ENCODE measurements around the gene LRRC61.

LRRC61 gene

DNA sequence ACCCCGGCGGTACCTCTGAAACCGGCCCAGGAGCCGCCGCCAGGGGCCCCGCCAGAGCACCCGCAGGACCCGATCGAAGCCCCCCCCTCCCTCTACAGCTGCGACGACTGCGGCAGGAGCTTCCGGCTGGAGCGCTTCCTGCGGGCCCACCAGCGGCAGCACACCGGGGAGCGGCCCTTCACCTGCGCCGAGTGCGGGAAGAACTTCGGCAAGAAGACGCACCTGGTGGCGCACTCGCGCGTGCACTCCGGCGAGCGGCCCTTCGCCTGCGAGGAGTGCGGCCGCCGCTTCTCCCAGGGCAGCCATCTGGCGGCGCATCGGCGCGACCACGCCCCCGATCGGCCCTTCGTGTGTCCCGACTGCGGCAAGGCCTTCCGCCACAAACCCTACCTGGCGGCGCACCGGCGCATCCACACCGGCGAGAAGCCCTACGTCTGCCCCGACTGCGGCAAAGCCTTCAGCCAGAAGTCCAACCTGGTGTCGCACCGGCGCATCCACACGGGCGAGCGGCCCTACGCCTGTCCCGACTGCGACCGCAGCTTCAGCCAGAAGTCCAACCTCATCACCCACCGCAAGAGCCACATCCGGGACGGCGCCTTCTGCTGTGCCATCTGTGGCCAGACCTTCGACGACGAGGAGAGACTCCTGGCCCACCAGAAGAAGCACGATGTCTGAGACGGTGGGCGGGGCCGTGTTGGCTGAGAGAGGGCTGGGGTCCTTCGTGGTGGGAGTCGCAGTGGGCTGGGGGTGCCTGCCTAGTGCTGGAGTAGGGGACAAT is 49.3 kb downstream of the LRRC61 start:
- DNase-seq = no peak

DNA sequence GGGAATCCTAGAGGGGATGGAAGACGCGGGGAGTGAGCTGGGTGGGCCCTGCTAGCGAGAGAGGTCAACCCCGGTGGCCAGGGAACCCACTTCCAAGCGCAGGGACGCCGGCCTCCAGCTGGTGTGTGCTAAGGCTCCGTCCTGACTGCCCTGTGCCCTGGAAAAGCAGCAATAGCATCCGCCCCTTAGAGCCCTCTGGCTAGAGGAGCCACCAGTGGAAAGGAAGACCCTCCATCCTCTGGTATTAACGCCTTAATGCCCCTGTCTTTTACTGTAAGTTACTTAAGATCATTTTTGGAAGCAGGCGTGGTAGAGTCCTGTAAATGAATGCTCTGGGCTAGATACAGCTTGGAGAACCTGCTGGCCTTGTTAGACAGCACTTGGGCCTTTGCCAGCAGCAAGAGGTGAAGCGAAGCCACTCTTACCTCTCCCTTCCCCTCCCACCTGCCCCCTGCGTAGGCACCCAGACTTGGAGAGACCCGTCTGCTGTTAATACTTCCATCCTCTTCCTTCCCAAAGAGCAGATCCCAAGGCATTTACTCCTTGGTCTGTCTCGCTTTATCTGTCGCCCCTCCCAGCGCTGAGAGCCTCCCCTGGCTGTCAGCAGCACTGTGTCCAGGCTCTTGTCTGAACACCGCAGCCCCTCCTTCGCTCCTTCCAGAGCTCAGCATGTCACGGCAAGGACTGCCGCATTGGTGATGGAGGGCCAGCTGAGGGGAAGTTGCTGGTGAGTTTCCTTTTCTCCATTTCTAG is 50.1 kb downstream of the LRRC61 start:
- DNase-seq = peak in 1 of 2 experiments; percentile 39

DNA sequence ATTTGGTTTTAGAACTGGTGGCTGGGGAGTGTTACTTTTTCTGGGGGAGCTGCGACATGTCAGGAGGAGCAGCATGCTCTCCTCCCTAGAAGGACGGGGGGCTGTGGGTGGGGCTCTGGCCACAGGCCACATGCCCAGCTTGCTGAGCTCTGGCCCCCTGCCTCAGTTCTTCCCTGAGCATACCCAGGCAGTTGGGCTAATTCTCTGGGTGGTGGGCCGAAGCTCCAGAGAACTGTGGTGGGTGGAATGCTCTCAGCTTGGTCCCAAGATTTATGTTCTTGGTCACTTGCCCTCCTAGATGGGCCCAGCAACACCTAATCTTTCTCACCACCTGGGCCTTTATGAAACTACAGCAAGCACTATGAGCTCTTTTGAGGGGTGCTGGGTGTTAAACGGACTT is 50.9 kb downstream of the LRRC61 start:
- no peak for DNase-seq

DNA sequence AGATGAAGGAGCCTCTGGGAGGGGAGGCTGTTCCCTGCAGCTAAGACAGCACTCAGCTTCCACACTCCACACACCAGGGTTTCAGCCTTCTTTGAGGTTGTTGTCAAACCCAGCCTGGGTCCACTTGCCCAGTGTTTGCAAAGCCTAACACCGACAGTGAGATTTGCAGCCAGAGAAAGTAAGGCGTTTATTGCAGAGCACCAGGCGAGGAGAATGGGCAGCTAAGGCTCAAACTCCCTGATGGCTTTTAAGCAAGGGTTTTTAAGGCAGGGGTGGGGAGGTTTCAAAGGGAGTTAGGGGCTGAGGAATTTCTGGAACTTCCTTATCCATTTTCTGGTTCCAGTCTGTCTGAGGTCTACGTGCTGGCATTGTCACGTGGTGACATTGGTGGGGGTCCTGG is 51.3 kb downstream of the LRRC61 start:
- no peak for DNase-seq

DNA sequence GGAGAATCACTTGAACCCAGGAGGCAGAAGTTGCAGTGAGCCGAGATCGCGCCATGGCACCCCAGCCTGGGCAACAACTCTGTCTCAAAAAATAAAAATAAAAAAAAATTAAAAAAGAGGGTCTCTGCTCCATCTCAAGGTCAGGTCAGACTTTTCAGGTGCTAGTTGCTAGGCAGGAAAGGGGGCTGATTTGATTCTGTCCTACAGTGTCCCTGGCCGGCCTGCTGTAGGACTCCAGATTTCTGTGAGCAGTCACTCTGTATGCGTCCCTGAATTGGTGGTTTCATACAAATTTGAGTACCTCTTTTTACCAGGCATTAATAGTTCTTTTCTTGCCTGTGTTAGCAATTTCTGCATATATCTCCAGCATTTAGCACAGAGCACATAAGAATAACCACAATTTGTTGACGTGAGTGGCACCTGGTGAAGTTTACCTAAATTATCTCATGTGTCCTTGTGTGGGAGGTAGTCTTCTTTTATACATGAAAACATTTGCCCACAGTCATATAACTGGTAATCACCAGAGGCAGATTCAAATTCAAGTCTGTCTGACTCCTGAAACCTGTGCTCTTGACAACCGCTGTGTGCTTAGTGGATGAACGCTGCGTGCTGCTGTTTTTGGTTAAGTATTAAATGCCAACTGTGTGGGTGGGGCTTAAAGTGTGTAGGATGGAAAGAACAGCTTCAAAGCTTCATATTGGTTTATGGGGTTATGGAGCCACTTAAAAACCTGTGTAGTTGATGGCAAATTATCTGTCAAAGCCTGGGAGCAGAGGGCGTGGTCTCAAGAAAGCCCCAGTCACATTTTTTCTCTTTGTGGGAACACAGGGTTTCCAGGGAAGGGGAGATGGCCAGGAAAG is 52.7 kb downstream of the LRRC61 start:
- peak in 1 of 2 experiments; percentile 50 for DNase-seq

DNA sequence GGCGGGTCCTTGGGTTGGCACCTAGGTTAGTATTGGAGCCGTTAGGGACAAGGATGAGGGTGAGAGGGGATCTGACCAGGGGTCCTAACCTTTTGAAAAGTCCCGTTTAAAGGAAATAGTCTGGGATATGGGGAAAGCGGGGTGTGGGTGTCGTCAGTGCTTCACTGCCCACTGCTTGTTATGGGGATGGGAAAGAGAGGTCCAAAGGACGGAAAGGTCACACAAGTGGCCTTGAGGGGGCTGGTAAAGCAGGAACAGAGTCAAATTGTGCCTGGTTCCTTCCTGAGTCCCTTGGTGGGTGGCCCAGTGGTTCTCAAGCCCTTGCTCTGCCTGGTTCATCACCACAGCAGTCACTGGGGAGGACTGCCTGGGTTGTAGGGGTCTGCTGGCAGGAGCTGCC is 53.4 kb downstream of the LRRC61 start:
- DNase-seq = no peak

DNA sequence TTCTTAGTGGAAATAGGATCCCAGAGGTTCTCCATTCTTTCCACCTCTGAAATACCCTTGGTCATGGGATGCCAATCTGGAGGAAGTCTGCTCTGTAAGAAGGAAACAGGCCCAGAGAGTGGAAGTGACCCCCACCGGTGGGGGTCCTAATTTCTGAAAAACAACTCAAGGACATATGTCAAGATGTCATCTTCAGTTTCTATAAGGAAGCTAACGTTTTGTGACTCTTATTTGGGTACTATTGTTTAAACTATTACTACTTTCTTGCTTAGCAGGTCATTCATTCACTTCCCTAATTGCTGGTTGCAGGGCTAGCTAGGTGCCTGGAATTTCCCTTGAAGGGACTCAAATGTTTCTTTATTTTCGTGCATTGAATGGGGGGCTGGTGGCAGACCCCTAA is 54.0 kb downstream of the LRRC61 start:
- no peak for DNase-seq

DNA sequence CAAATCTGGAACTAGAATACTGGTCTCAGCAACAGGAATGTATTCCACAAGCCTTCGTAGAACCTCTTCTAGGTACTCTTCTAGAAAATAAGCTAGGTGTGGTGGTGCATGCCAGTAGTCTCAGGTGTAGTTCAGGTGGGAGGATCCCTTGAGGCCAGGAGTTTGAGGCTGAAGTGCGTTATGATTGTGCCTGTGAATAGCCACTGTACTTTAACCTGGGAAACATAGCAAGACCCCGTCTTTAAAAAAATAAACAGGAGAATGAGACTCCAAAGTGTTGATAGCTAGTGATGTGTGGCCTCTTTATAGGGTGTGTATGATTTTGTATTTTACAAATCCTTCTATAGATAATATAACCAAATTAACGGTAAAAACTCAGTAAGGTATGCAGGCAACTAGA is 54.5 kb downstream of the LRRC61 start:
- peak in 1 of 2 experiments; percentile 30 for DNase-seq

DNA sequence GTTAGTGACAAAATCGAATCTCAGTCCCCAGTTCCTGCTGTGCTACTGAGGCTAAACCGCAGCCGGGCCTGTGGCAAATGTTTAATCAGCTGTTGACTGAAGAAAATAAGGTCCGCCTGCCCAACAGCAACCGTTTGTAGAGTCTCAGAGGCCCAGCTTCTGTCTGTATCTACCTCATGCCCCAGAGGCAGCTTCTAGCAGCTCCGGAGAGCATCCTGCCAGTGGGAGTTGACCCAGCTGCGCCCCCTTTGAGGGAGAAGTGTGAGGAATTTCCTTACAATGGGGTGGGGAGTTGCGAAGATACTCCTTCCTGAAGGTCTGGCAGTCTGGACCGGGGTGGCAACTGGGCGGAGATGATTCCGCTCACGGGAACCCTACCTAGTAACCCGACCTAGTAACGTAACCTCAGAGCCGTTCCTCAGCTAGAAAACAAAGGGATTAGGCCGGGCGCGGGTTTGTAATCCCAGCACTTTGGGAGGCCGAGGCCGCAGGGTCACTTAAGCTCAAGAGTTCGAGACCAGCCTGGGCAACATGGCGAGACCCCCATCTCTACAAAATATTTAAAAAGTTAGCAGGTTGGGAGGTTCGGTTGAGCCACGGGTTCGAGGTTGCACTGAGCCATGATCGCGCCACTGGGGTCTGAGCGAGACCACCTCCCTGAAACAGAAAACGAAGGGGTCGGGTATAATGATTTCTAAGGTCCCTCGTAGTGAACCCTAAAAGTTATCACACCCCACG is 55.1 kb downstream of the LRRC61 start:
- peak; percentile 82 to 90 for DNase-seq

DNA sequence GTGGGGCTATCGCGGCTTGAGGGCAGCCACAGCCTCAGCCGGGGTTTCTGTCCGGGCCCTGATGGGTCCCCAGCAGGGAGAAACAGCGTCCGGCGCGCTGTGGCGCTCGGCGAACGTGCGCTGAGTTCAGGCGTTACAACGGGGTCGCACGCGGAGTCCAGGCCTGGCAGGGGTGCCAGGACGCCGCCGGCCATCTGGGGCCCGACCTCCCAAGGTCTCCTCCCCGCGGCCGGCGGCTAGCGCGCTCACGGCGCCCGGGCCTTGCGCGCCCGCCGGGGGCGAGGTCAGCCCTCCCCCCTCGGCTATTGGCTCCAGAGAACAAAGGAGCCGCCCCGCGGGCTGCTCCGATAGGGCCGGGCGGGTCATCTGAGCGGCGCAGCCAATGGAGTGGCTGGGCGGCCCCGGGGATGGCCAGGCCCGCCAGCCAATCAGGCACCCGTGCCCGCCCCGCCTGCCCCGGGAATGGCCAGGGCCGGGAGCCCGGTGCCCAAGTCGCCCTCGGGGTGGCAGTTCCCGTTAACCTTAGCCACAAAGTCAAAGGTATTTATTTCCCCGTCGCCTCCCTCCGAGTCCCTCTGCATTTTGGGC is 55.8 kb downstream of the LRRC61 start, which contains the start of gene ZNF775:
Gene ZNF775 (plus strand): TSS at position 478 of the 588 bp plus-strand sequence. CDS start 9,141 bp downstream, outside the sequence.
- peak; percentile 94 to 98 for DNase-seq

DNA sequence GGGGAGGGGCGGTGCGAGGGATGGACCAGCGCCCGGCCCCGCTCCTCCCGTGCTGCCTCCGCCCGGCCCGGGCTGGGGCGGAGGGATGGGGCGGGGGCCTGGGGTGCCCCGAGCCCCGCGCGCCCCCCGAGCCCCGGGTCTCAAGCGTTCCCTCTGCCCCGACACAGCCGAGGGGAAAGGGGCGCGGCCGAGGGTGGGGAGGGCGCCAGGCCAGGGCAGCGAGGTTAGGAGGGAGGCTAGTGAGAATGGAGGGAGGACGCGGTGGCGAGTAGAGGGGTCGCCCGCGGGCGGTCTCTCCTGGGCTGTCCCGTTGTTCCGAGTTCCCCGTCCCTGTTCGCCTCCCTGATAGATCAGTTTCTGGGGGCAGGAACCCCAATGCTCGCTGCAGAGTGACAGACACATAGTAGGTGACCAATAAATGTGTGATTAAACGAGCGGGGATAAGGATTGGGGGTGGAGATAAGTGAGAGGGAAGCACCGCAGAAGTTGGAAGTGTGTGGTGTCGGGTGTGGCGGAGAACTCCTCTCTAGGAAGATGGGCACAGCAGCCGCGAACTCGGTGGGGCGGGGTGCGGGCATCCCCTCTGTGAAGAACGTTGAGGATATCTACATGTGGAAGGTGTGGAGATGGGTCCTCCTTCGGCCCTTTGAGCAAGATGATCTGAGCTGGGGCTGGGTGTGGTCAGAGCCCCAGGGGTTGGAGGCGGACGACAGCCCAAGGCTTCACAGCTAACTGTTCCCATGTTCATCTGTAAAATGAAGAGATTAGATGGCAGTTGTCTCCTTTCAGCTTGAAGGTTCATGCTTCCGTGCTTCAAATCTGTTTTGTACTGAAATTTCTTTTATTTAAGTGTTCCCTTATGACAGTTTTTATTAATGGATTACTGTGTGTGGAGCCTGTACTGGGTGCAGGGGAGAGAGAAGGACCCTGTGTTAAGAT is 56.6 kb downstream of the LRRC61 start:
- DNase-seq = peak in 1 of 2 experiments; percentile 33

DNA sequence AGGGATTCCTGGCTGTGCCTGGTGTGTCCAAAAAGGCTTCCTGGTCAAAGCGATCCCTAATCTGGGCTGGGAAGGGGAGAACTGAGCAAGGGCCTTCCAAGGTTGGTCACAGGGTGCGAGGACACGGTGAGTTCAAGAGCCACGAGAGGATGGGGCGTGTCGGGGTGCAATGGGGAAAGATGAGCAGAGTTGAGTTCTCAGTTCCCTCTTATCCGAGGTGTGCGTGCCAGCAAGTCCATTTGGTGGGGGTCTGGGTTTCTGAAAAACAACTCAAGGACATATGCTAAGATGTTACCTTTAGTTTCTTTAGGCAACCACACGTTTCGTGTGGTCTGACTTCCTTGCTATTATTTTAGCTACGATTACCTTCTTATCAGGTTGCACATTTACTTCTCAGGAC is 57.3 kb downstream of the LRRC61 start:
- peak in 1 of 2 experiments; percentile 19 for DNase-seq

DNA sequence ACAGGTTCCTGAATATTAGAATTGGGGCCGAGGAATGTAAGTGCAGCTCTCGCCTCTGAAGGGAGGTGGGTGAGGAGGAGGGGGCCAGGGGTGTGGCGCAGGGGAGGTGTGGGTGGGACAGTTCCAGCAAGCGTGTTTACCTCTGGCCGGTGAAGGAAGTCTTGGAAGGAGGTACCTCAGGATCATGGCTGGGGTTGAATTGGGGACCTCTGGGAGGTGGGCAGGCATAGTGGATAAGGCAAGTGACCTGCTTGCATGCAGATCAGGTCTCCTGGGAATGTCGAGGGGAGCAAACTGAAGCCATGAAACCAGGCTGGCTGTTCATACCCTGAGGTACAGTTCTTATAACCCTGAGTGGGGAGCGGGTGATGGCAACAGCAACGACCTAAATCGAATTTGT is 57.9 kb downstream of the LRRC61 start:
- DNase-seq = no peak

DNA sequence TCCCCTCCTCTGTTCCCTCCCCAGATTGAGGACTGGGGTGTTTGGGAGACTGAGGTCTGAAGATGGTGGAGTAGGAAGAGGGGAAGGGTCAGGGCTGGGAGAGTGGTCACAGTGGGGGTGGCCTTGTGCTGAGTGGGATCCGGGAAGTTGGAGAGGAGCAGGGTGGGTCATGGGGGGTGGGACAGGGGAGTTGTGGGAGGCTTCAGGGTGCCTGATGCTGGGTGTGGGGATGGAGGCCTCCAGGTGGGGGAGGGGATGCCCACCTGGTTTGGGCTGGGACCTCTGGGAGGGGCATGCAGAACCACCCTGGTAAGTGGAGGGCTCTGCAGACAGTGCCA is 58.6 kb downstream of the LRRC61 start:
- DNase-seq = no peak

DNA sequence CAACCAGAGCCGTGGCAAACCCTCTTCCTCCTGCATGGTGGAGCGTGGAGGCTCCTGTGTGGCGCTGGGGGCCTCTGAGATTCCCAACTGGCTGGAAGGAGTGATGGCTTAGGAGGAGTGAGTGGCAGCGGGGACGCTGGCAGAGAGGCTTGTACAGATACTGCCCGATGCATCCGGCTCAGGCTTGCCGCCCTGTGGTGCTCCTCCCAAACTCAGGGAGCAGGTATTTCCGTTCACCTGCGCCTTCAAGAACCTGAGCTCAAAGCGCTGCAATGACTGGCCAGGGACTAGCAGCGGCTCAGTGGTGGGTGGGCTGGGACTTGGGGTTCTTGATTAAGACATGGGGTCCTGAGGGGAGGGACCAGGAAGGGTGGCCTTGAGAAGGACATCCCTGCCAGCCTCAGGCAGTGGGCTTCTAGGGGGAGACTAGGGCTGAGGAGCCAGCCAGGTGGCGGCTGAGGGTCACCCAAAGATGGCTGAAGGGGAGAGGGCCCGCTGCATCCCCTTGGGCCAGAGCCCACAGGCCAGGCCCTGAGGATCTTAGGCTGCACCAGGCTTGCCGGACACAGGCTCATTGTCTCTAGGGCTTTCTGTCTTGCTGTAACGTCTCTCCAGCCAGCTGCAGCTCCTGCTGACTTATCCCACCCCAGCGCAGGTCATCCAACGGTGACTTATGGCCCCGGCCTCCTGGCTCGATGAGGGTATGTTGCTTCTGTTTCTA is 59.1 kb downstream of the LRRC61 start:
- peak; percentile 17 to 51 for DNase-seq

DNA sequence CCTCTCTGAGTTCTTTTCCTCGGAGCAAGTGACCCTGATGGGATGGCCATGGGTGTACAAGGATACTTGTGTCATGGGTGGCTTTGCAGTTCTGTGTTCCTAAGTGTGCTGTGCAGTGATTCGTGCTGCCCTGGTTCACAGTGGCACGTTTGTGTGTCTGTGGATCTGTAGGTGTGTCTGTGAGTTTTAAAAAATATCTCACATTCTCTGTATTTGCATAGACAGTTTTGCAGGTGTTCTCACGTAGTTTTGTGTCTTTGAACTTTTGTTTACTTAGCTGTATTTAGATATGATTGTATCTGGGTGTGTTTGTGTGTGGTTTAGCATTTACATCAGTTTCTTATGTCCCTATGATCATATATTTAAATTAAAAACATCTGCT is 59.7 kb downstream of the LRRC61 start:
- DNase-seq = peak in 1 of 2 experiments; percentile 32

DNA sequence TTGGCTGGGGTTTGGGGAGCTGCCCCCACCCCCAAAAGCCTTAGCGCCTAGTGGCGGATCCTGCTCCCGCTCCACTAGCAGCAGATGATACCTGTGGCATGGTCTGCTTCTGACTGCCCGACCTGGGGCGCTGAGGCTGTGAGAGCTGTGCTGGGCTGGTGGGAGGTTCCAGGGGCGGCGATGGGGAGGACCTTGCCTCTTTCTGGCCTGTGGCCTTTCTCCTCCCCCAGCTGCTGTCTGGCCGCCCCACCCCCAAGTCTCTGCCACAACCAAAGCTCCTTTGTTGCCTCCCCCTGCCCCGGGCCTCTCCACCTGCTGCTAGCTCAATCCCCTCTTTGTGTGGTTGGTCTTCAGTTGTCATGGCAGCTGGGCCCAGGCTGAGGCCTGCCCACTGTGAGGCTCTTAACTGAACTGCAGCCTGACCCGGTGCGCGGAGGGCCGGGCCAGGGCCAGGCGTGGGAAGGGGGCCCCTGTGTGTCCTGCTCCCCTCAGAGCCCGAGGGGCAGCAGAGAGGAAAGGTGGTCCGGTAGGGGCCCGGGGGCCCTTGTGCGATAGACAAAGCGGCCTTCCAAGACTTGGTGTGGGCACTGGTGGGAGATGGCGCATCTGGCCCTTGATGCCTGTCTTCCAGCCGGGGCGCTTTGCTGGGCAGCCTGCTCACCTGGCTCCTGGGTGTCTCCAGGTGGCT is 60.7 kb downstream of the LRRC61 start:
- DNase-seq = peak; percentile 61 to 74

DNA sequence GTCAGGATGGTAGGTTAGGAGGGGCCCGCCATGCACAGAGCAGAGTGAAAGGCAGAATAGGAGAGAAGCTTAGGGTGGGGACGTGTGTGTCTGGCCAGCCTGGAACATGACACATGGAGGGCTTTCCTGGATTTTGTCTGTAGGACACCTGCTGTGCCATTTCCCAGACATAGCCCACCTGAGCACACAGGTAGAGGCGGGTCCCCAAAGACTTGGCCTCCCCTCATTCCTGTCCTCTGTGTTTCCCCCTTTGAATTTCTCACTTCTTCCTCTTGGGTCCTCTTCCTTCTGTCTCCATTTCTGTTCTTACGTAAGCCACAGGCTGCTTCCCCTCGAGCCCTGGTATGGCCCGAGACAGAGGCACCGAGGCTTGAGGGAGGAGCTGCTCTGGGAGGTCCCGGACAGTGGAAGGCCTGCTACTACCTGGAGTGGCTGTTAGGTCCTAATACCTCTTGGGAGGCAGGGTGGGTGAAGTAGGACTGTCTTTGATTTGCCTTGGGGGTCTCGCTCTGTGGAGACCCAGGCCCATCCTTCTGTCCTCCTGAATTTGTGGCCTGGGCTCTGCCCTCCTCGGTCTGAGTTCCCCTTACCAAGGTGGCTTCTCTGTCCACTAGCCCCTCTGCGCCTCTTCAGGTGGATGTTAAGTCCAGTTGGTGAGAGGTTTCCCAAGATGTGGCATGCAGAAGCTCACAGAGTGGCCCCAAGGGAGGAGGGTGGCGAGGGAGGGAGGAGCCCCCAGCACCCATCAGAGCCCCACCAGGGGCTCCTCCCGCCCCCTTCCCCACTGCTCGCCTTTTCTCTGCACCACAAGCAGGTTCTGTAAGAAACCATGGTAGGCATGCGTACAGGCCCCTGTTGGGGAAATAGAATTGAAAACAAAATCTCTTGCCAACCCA is 61.5 kb downstream of the LRRC61 start:
- DNase-seq = no peak

DNA sequence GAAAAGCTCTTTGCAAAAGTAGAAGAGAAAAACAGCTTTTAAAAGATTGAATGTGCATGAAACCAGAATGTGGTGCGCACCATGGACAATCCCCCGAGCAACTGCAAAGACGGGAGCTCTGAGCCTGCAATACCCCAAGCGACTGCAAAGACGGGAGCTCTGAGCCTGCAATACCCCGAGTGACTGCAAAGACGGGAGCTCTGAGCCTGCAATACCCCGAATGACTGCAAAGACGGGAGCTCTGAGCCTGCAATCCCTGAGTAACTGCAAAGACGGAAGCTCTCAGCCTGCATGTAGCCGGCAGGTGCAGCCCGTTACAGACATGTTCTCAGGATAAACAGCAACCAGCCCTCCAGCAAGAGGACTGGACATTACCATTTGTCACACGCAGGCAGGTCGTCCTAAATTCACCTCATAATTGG is 62.2 kb downstream of the LRRC61 start:
- DNase-seq = peak; percentile 22 to 40
